Hypothalamus (tissue), 51 donors: Measurements from ENCODE around the gene CIT.
"Not testable (repeated sequence)": the region's sequence is repeated elsewhere in the genome, so short reads cannot be mapped to it uniquely, and the experiment has no call there.

Source experiments
- DNase-seq, 51 donors: peaks; one replicate each; lab custom pipeline; 2025; lab: John Stamatoyannopoulos, UW

CIT gene

DNA sequence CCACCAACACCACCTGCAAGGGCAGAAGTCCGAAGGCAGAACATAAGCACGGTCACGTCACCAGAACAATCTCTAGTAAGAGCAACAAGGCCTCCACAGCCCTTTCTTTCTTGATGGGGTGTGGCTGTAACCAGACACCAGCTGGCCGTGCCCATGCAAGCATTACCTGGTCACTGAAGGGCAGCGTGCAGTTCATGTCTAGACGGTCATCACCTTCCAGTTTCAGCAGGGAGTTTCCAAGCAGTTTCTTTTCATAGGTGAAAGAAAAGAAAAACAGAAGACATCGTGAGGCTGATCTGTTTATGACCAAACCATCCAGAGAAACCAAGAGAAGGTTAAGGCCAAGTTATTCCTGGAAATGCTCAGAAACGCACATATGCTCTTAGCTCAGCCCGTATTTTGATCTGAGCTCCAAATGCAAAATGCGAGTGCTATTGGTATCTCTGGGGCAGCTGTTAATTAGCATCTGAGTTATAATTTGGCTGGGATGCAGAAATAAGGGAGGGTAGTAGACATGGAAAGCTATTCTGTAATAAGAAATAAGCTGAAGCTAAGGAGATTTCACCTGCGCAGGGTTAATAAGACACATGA, 166.7 kb downstream of the CIT start:
- DNase-seq, result no peak

DNA sequence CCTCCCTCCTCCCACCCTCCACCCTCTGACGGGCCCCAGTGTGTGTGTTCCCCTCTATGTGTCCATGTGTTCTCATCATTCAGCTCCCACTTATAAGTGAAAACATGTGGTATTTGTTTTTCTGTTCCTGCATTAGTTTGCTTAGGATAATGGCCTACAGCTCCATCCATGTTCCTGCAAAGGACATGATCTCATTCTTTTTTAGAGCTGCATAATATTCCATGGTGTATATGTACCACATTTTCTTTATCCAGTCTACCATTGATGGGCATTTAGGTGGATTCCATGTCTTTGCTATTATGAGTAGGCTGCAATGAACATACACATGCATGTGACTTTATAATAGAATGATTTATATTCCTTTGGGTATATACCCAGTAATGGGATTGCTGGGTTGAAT, 170.7 kb downstream of the CIT start:
- not testable (repeated sequence) for DNase-seq

DNA sequence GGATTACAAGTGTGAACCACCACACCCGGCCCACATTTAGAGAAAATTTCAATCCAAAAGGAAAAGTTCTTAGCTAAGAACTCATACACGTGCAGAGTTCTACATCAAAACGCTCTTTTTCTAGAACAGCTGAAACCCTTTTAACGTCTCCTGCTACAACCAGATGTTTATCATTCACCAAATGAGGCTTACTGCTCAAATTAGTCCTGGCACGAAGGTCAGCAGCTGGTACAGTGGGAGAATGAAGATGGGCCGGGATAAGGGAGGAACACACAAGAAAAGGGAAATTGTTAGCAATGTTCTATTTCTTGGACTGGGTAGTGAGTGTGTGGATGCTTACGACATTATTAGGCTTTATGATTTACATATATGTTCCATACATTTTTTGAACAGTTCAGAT, 171.9 kb downstream of the CIT start:
- DNase-seq, result no peak

DNA sequence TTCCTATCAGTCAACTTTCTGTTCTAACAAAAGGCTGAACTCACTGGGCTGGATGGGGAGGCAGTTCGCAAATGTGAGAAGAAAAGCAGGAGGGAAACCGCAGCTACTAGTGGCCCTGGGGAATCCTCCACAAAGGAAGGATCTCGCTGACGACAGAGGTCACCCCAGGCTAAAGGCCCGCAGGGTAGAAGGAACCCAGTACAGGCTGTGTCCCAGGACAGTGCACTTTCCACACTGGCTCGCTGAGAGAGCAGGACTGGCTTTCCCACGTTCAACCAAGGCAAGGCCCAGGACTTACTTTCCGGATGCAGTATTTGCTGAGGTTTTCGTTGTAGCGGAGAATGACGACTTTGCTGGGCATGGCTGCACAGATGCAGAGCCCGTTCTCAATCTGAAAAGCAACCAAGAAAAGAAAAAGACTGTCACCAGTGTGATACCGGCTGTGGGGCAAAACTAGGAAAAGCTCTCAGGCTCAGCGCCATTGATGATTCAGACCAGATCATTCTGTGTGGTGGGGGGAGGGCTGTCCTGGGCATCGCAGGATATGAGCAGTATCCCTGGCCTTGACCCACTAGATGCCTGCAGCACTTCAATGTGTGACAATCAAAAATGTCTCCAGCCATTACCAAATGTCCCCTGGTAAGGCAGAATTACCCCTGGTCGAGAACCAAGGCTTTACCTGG, 172.9 kb downstream of the CIT start:
- peak in 4 of 51 donors; percentile 8 to 33 (median 17) for DNase-seq

DNA sequence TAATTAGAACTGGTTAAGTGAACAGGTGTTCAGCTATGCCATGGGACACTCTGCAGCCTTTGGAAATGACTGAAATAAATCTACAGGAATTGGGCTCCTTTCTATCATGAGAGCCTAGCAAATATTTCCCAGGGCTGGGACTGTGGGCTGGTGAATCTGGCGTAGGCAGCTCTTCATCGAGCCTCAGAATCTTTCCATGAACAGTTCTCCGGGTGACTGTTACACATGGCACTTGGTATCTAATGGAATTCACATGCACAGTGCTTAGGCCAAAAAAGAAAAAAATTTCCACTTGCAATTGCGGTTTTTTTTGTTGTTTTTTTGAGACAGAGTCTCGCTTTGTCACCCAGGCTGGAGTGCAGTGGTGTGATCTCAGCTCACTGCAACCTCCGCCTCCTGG, 177.0 kb downstream of the CIT start:
- no peak for DNase-seq

DNA sequence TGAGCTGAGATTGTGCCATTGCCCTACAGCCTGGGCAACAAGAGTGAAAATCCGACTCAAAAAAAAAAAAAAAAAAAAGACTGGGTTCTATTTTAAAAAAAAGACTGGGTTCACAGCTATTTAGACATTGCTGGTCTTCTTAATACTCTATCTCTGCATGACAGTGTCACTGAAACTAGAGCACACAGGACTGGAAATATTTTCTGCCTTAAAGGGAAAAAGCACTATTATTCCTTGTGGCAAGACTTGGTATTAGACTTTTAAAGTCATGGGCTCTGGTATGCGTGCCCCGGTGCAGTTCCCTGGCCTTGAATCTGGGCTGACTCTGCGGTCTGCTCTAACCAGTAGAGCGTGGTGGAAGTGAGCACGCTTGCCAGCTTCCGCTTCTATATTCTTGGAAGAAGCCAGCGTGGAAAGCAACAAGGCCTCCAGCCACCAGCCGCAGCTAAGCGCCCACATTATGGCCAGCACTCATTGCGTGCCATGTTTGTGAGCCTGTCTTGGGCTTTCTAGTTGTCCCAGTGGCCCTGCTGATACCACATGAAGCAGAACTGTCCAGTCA, 177.8 kb downstream of the CIT start:
- no peak for DNase-seq

DNA sequence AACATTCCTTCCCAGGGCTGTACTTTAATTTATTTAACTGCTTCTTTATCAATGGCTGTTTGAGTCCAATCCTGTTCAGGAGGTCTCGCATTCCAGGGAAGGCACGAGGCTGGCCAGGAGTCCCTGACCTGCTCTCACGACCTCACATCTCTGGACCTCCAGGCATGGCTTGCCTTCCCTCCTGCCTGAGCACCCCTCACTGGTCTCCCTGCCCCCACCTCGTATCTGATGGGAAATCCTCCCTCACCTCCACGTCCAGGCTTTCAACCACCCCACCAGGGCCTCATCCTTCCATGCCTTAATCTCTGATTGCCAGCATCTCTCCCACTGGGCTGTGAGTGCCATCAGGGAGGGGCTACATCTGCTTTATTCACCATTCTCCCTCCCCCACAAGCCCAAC, 180.2 kb downstream of the CIT start:
- no peak for DNase-seq

DNA sequence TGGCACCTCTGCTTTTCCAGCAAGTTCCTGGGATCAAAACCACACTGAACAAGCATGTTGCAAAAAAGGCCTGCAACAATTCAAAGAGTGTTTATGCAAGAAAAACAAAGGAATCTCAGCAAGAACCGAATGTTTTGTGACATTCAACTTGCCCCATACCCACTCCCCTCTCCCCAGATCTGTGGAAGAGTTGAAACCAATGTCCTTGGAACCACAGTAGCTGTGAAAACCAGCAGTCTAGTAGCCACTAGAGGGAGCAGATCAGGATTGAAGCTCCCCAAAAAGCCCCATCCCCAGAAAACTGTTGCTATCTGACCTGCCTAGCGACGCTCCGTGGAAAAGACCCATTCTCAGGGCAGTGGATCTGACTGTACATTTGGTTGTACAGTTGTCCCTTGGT, 182.1 kb downstream of the CIT start:
- peak in 1 of 51 donors; percentile 10 for DNase-seq

DNA sequence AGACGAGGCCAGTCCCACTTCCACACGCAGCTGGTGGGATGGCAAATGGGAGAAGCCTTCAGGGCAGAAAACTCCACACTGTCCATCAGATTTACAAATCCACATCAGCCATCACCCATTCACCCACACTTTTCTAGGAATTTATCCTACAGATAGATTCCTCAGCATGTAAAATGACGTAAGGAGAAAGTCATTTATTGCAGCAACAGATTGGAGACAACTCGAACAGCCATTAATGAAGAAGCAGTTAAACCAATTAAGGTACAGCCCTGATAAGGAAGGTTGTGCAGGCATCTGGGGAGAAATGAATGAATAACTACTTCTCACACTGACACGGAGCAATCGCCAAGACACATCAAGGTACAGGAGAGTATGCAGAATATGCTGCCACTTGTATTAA, 183.0 kb downstream of the CIT start:
- DNase-seq, result no peak

DNA sequence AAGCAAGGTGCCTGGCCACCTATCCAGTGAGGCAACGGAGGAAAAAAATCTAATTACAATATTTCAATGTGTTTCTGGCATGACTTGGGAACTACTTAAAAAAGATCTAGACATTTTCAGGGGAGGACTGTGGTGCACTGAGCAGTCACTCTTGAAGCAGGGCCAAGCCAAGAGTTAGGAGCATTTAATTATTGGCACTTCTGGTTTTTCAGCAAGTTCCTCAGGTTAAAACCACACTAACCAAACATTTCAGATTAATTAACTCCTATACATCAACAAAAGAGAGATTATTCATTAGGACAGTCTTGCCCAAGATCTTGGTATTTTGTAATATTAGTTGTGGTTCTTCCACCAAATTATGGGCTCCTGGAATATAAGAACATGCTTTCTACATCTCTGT, 183.6 kb downstream of the CIT start:
- DNase-seq, result no peak

DNA sequence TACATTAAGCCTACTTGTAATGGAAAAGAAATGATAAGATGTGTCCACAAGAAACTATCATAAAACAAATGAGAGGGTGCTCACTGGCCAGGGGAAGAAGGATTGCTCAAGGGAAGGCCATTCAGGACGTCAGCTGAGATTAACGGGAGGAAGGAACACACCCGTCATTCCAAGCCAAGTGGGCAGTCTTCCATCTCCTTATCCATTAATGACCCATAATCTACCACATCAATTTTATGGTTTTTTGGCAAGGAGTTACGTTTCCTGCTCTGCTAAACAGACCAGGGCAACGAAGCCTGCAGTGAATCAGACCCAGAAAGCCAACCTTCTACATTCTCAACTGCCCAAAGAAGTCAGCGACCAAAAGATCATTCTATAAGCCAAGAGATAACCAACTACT, 184.1 kb downstream of the CIT start:
- DNase-seq, result no peak

DNA sequence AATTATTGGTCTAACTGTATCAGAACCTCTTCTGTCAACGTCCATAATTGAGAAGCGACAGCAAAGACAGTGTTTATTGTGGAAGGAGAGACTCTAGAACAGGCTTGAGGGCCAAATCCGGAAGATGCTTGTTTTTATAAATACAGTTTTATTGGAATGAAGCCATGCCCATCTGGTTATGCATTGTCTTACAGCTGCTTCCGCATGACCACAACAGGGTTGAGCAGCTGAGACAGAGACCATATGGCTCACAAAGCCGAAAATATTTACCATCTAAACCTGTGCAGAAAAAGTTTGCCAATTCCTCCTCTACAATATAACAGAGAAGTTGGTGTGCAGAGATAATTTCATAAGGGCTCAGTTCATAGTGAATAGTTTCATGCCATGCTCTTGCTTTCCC, 184.7 kb downstream of the CIT start:
- DNase-seq, result no peak

DNA sequence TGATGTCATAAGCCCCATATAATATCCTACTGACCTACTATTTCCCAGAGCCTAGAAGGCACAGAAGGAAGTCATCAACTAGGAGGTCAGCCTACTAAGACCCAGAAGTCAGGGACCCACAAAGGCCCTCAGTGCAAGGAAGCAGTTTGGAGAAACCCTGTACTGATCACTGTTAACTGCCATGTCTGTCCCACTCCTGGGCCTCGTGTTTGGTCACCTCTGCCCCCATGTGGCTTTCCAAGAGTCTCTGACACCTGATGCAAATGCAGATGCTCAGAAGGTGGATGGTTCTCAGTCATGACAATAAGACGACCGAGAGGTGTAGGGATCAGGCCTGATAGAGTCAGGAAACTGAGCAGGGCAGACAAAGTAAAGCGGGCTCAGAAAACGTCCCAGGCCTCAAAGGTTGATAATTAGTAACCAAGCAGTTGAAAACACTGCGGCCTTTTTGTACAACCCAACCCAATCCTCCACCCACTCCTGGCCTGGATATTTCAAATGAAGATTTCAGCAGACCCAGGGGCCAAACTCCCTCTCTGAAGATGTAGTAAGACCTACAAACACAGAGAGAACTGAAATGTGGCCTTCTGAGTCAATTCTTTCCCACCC, 185.8 kb downstream of the CIT start:
- no peak for DNase-seq

DNA sequence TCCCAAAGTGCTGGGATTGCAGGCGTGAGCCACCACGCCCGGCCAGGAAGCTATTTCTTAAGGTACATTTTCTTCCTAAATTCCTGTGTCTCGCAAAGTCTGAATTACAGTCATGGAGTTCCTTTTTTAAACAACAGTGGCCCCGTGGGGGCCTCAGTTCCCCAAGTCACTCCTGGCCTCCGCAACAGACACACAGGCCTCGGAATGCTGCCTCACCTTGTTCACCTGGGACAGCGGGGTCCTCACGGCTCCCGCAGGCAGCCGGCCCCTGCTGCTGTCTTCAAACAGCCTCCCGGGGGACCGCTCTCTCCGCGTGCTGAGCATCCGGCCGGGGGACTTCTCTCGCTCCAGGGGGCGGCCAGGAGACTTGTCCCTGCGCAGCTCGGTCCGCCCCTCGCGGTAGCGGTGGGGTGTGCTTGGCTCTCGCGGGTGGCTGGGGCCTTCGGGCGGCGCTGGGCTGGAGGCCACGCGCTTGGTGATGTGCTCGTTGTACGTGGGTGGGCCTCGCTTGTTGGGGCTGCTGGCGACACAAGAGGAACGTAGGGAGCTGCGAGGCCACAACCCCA, 187.1 kb downstream of the CIT start:
- no peak for DNase-seq

DNA sequence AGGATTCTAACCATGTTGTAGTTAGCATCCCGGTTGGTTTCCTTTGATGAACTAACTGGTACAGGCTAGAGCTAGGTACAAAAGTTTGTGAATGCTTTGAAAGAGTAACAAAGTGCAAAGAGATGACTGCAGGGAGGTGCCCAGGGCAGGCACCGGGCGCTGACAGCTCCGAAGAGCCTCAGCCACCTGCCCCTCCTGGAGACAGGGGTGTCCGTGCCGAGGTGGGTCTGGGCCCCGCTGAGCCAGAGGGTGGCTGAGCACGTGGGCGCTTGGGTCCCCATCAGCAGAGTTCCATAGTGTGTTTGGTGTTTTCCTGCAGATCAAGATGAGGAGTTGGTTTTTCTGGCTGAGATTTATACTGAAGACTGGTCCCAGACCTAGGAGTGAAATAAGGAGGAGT, 189.2 kb downstream of the CIT start:
- DNase-seq, result no peak

DNA sequence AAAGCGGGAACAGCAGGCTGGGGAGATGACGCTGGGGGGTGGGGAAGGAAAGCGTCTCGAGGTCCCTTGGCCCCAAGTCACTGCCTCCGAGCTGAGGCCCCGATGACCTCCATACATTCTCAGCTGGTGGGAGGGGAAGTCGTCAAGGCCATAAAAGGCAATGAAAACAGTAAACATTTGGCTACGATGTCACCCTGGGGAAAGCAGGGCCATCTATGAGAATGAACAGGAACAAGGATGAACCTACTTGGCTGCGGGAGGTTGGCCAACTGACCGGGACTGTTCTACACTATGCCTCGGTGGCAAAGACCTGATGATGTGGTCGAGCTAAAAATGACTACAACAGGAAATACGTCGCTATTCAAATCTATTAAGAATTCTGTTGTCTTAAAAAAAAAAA, 189.7 kb downstream of the CIT start:
- no peak for DNase-seq

DNA sequence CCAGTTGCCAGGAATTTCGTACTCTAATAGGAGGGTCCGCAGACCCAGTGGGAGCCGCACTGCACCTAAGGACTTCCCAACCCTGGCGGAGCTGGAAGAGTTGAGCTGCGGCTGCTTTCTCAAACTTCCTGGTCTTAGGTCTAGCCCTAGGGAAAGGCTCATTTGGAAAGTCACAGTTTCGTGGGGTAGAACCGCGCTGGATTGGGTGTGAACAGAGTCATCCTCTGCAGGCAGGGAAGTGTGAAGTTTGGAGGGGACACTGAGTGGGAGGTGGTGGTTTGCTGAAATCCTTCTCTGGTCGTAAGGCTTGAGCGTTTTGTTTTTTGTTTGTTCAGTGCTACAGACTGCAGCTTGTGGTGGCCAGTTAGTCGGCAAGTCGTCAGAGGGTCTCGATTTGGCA, 190.3 kb downstream of the CIT start:
- DNase-seq, result peak in 1 of 51 donors; percentile 23

DNA sequence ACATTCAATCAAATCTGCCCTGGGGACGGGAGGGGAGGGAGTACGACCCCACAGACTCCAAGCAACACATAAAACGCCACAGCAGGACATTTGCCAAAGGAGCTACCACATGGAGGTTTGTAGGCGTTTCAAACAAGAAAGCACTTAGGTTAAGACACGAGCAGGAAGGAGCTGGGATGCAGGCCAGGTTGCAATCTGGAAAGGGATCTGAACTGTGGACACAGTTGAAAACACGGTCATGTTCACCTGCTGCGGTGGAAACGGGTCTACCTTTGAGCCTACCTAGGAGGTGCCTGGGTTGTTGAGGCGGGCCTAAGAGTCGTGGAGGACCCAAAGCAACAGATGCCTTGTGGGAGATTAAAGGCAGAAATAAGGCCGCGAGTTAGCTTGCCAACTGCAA, 190.8 kb downstream of the CIT start:
- DNase-seq, result no peak

DNA sequence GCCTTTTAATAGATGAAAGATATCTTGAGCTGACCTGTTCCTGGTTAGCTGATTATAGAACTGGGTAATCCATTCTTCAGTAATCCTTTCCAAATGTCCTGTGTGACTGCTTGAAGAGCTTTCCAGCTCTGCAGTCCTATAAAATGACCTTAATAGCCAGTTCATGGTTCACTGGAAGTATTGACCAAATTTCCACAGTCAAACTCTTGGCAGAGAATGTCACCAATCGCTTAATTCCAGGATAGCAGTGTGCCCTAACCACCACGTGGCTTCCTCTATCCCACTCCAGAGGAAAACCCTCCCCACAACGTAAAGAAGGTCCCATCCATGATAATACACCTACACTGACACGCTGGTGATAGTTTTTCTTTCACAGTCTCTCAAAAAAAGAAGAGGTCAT, 191.7 kb downstream of the CIT start:
- DNase-seq, result no peak

DNA sequence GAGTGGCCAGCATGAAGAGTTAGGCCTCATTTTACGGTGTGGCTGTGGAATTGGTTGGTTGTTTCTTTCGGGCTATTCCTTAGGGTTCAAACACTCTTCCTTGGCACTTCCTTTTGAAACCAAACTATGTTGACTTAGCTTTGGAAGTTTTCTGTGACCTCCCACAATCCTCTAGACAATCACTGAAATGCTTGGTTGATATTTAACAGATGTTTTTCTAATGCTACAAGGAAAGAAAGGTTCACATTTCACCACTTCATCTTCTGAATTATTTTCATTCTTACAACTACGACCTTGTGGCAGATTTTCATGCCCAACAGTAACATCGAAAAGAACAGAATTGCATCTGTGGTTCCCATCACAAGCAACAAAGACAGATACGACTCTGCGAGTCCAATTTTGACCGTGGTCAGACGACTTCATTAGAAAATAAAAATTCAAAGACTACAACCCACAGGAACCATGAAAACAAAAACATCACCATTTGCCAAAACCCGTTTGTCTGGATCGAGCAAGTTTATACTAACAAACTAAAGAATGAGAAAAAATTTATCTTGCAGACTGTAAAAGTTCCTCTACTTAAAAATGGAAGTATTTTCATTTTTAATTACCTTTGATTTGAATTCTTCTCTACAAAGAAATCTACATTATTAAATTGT, 192.3 kb downstream of the CIT start:
- no peak for DNase-seq

DNA sequence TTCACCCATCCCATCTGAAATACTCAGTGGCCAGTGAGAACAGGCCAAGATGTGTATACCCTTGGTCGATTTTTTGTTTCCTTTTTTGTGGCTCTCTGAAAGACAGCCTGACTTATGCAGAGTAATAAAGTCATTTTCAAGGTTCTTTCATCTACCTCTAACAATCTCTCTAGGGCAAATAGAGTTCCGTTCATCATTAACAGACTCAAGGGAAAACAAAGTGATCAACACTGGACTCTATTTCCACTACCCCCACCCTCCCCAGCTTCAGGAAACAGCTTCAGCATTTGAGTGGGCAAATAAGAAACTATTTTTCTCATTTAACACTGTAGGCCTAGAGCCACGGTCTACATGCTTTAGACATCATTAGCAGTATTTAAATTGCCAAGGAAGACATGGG, 193.3 kb downstream of the CIT start:
- DNase-seq, result no peak
